ENCODE results near the gene ITGA6.
"Not testable (repeated sequence)": the region's sequence is repeated elsewhere in the genome, so short reads cannot be mapped to it uniquely, and the experiment has no call there.

The ITGA6 gene

DNA sequence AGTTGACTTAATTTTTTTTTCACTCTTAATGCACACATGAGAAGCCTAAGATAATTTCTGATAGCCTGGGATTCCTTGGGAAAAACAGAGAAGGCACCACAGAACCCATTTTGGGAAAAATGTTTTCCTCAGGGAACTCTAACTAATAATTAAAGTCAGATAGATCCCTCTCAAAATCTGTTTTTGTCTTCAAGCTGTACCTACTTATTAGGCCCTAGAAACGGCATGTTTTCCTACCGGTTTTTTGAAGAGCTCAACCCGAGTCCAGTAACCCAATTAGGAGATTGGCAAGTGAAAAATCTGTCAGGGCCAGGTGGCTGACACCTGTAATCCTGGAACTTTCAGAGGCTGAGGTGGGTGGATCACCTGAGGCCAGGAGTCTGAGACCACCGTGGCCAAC lies 112.4 kb downstream of the ITGA6 start:
- DNase-seq: no peak
- in situ Hi-C loops (cut with MboI; ENCODE audit: low pct_unique_long_range_greater_than_20kb, low sequenced_read_pairs): no loop called here

DNA sequence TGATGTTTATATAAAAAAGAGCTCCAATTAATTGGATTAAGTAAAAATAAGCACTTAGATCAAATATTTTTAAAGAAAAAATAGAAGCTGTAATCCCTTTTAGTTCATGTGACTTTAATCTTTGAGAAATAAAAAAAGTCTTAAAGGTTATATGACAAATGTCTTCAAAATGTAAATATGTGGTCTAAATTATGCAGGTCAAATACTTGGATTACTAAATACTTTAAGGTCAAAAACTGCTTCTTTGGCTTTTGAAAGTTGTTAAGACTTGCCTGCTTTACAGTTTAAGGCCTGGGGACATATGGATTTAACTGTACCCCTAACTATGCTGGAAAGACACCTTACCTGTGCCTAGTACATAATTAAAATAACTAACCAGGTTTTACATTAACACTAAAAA lies 113.0 kb downstream of the ITGA6 start:
- in situ Hi-C loops (cut with MboI; ENCODE audit: low pct_unique_long_range_greater_than_20kb, low sequenced_read_pairs): no loop called here
- no peak for DNase-seq

DNA sequence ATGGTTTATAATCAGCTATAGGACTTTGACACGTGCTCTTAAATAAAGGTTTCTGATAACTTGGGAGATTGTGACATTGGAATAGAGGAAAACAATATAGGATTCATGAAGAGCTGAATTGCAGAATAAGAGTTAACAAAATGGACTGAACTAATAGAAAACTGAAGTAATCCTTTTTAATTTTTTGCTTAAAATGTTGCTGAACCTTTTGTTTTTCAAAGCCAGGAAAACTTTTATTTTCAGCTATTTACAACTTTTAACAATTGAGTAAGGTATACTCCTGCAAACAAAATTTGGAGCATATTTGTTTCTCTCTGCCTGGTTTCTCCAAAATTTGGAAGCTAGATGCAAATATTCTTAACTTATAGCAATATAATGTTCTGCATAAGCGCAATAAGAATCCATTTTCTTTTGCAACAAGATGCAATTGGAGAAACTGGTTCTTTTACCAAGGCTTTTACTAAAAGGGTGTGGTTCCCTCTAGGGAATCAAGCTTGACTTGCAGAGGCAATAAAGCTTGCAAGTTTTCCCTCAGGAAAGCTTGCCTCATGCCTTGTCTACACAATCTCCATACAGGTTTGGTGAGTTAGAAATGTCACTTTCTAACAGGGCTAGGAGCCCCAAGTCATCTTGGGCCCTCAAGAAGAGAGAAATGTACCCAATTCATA lies 118.2 kb downstream of the ITGA6 start:
- in situ Hi-C loops (cut with MboI; ENCODE audit: low pct_unique_long_range_greater_than_20kb, low sequenced_read_pairs): no loop called here
- DNase-seq: no peak

DNA sequence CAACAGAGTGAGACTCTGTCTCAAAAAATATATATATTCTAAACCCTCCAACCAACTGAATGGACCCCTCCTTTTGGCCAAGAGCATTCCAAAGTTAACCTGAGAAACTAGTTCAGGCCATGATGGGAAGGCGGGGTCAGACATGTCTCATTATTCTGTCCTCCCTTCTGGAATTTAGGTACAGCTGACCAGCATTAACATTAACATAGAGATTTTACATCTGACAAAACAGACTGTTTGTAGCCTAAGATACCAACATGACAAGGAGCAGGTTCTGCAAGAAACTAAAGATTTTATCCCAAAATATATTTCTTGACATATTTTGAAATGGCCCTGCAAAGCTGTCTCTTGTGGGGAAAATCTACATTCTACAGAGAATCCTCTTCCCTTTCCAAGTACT lies 121.7 kb downstream of the ITGA6 start:
- in situ Hi-C loops (cut with MboI; ENCODE audit: low pct_unique_long_range_greater_than_20kb, low sequenced_read_pairs): no loop called here

DNA sequence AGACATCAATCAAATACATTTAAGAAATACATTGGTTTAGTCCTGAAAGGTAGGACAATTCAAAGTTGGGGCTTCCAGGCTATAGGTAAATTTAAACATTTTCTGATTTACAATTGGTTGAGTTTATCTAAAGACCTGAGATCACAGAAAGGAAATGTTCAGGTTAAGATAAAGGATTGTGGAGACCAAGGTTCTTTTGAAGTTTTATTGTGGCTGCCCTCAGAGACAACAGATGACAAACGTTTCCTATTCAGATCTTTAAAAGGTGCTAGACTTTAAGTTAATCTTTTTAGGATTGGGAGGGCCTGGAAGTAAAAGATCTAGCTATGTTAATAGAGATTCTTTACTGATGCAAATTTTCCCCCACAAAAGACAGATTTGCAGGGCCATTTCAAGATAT lies 122.4 kb downstream of the ITGA6 start:
- in situ Hi-C loops (cut with MboI; ENCODE audit: low pct_unique_long_range_greater_than_20kb, low sequenced_read_pairs); DNase-seq: not testable (repeated sequence)

More for the DNA sequence above, 121.7 kb downstream of the ITGA6 start:
- no peak for DNase-seq

GRCh38 chr2:172550419-172550818 lies 123.0 kb downstream of the ITGA6 start:
- in situ Hi-C loops (cut with MboI; ENCODE audit: low pct_unique_long_range_greater_than_20kb, low sequenced_read_pairs): no loop called here

DNA sequence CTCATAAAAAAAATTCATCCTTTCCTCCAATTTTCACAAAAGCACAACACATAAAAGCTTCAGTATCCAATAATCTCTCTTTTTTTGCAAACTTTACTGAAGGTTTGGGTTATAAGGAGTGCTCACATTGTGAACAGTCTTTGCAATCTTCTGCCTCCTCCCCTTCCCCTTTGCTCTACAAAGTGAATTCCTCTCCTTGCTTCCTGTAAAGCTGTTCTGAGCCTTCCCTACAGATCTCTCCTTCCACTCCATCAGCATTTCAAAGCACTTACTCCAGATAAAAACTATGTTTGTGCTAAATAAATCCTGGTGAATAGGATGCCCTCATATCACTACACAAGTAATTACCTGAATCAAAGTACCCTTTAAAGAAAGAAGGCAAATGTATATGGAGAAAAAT lies 123.9 kb downstream of the ITGA6 start:
- DNase-seq: peak; percentile 48
- in situ Hi-C loops (cut with MboI; ENCODE audit: low pct_unique_long_range_greater_than_20kb, low sequenced_read_pairs): no loop called here

More at GRCh38 chr2:172550419-172550818, 123.0 kb downstream of the ITGA6 start:
- DNase-seq: no peak

GRCh38 chr2:172552547-172553291 lies 125.3 kb downstream of the ITGA6 start:
- peak; percentile 38 for DNase-seq
- in situ Hi-C loops (cut with MboI; ENCODE audit: low pct_unique_long_range_greater_than_20kb, low sequenced_read_pairs): no loop called here

- peak; percentile 50 for DNase-seq
- in situ Hi-C loops (cut with MboI; ENCODE audit: low pct_unique_long_range_greater_than_20kb, low sequenced_read_pairs): no loop called here
Measured at GRCh38 chr2:172554352-172555271, 127.2 kb downstream of the ITGA6 start.

GRCh38 chr2:172555272-172555521 lies 127.8 kb downstream of the ITGA6 start:
- in situ Hi-C loops (cut with MboI; ENCODE audit: low pct_unique_long_range_greater_than_20kb, low sequenced_read_pairs): no loop called here
- no peak for DNase-seq
